Measurements from ENCODE around the gene PRKCE.

DNA sequence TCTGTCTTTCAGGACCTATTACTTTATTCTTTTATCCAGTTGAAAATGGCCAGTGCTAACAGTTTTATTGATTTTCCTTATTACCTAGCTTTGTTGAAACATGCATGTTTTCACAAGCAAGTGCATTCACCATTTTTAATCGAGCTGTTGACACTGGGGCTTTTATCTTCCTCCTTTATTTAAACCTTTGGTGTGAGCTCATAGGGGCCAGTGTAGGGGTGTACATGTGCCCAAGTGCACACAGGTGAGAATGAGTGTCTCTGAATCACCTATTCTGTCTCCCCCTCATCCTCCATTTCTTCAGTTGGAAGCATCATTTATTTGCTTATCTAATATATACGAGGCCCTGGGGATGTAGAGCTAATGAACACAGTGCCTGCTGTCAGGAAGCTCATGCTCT lies 199.1 kb downstream of the PRKCE start:
- TF ChIP-seq, protein P1, sequence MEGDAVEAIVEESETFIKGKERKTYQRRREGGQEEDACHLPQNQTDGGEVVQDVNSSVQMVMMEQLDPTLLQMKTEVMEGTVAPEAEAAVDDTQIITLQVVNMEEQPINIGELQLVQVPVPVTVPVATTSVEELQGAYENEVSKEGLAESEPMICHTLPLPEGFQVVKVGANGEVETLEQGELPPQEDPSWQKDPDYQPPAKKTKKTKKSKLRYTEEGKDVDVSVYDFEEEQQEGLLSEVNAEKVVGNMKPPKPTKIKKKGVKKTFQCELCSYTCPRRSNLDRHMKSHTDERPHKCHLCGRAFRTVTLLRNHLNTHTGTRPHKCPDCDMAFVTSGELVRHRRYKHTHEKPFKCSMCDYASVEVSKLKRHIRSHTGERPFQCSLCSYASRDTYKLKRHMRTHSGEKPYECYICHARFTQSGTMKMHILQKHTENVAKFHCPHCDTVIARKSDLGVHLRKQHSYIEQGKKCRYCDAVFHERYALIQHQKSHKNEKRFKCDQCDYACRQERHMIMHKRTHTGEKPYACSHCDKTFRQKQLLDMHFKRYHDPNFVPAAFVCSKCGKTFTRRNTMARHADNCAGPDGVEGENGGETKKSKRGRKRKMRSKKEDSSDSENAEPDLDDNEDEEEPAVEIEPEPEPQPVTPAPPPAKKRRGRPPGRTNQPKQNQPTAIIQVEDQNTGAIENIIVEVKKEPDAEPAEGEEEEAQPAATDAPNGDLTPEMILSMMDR (IDR thresholded peaks at IDR 0.05): no peak
- no peak for TF ChIP-seq POLR2A (IDR thresholded peaks at IDR 0.05)
